HG03558 (cell line): ENCODE measurements around the gene ZNF774.
"Not testable (repeated sequence)": the region's sequence is repeated elsewhere in the genome, so short reads cannot be mapped to it uniquely, and the experiment has no call there.

Experiments used
- ATAC-seq: cut with Tn5 transposase; IDR thresholded peaks from one replicate; pipeline ENCODE4 v1.9.1; 2021; ENCODE audit warnings: moderate number of reproducible peaks; ENCODE audit not compliant: unreplicated experiment; ENCODE audit errors: extremely low read depth

The ZNF774 gene

GRCh38 chr15:90344662-90345061, 7.4 kb upstream of the ZNF774 start:
- no peak for ATAC-seq

GRCh38 chr15:90345857-90346256, 6.2 kb upstream of the ZNF774 start:
- ATAC-seq: no peak

GRCh38 chr15:90347431-90348065, 4.5 kb upstream of the ZNF774 start:
- not testable (repeated sequence) for ATAC-seq

- no peak for ATAC-seq
These were observed 3.6 kb upstream of the ZNF774 start for GRCh38 chr15:90348456-90348855.

GRCh38 chr15:90349072-90349471, 3.0 kb upstream of the ZNF774 start:
- ATAC-seq: no peak

GRCh38 chr15:90349821-90350220, 2.3 kb upstream of the ZNF774 start:
- no peak for ATAC-seq

GRCh38 chr15:90351479-90352106, 491 bp upstream of the ZNF774 start:
- ATAC-seq: no peak

- no peak for ATAC-seq
These were observed 2.9 kb downstream of the ZNF774 start for GRCh38 chr15:90354986-90355385.

- ATAC-seq: no peak
These were observed 6.3 kb downstream of the ZNF774 start for GRCh38 chr15:90358124-90359033.

- no peak for ATAC-seq
These were observed 8.7 kb downstream of the ZNF774 start for GRCh38 chr15:90360746-90361145.

GRCh38 chr15:90362936-90363212, 10.8 kb downstream of the ZNF774 start:
- ATAC-seq: no peak

- ATAC-seq: no peak
These were observed 12.2 kb downstream of the ZNF774 start for GRCh38 chr15:90364251-90364650.

GRCh38 chr15:90365414-90366055, 13.5 kb downstream of the ZNF774 start:
- no peak for ATAC-seq

GRCh38 chr15:90367576-90367975, 15.5 kb downstream of the ZNF774 start:
- no peak for ATAC-seq

- no peak for ATAC-seq
These were observed 23.0 kb downstream of the ZNF774 start for GRCh38 chr15:90375071-90375470.

GRCh38 chr15:90376789-90377188, 24.7 kb downstream of the ZNF774 start:
- ATAC-seq: no peak

- no peak for ATAC-seq
These were observed 27.2 kb downstream of the ZNF774 start for GRCh38 chr15:90379263-90379662.

- ATAC-seq: no peak
These were observed 29.4 kb downstream of the ZNF774 start for GRCh38 chr15:90381515-90381914.

- ATAC-seq: no peak
These were observed 30.2 kb downstream of the ZNF774 start for GRCh38 chr15:90382320-90382719.

GRCh38 chr15:90386221-90386620, 34.1 kb downstream of the ZNF774 start:
- ATAC-seq: no peak
